Endothelial cell of umbilical vein (primary cell): Measurements from ENCODE around the gene CPNE9. TPM values are rescaled to one million over a fixed set of nuclear protein-coding genes. Genes with fewer than 3 reads are reported as not detected.

Experiments
- BruUV-seq: library from RNA; stranded (reverse); fragments of 400-500 nt; replicated peaks from 2 replicates; lab custom pipeline; 2021; lab: Mats Ljungman, UMichigan
- CTCF ChIA-PET: fragments of 300-600, 350-600 bp; sonication (Branson Sonifier 250); formaldehyde crosslinking; loops from one replicate; lab custom pipeline; 2021; ENCODE audit warnings: antibody characterized with exemption, inconsistent platforms; lab: Charles Lee
- POLR2A ChIA-PET: fragments of 300-600, 350-600 bp; sonication (Branson Sonifier 250); formaldehyde crosslinking; loops from one replicate; lab custom pipeline; 2021; ENCODE audit warnings: antibody characterized with exemption, inconsistent platforms; lab: Charles Lee
- DNase-seq: peaks from one replicate; pipeline ENCODE4 v3.0.0-alpha.2; 2011; ENCODE audit warnings: low read depth, low spot score
- FAIRE-seq: peaks from 2 replicates; lab custom pipeline; 2011; peaks lifted over from hg19 to GRCh38; lab: Jason Lieb, UNC
- H2AFZ ChIP-seq: 2 replicates; pipeline ENCODE4 v1.6.0; 2012; ENCODE audit warnings: low read depth, low read length, control low read depth, inconsistent platforms
- H3K27ac ChIP-seq: 2 replicates; pipeline ENCODE4 v1.5.1; 2011; ENCODE audit warnings: low read depth, mild to moderate bottlenecking, control low read depth, low read length, moderate library complexity; ENCODE audit not compliant: insufficient read depth
- H3K27me3 ChIP-seq, 2 experiments: 2 replicates each; pipeline versions ENCODE4 v1.6.0 to v1.6.1; 2011; ENCODE audit warnings: low read length in 2 of 2, mixed read lengths in 1 of 2; ENCODE audit not compliant: control insufficient read depth in 2 of 2, insufficient read depth in 2 of 2
- H3K36me3 ChIP-seq, 2 experiments: 2 replicates in 1 of 2; 3 replicates in 1 of 2; pipeline ENCODE4 v1.5.1; 2011; ENCODE audit warnings: low read length in 2 of 2, mild to moderate bottlenecking in 1 of 2, moderate library complexity in 1 of 2; ENCODE audit not compliant: control insufficient read depth in 2 of 2, insufficient read depth in 2 of 2; ENCODE audit errors: extremely low read depth in 1 of 2
- H3K4me1 ChIP-seq: 3 replicates; pipeline ENCODE4 v1.5.1; 2011; ENCODE audit warnings: mild to moderate bottlenecking, low read length; ENCODE audit not compliant: control insufficient read depth, insufficient read depth; ENCODE audit errors: extremely low read depth
- H3K4me2 ChIP-seq: 2 replicates; pipeline ENCODE4 v1.6.1; 2011; ENCODE audit warnings: low read length, control low read depth, mixed read lengths; ENCODE audit not compliant: insufficient read depth
- H3K4me3 ChIP-seq, 3 experiments: fragments of 200-600 bp in 1 of 3; sonication (generic), shearing (Covaris generic) in 1 of 3; replicated peaks in 1 of 3; 2 replicates each; pipeline ENCODE4 v1.5.1; 2011 to 2016; ENCODE audit warnings: control low read depth in 3 of 3, low read length in 3 of 3, mild to moderate bottlenecking in 2 of 3, inconsistent platforms in 1 of 3, low read depth in 1 of 3, moderate library complexity in 1 of 3; ENCODE audit not compliant: insufficient read depth in 1 of 3
- H3K79me2 ChIP-seq: 2 replicates; pipeline ENCODE4 v1.6.0; 2012; ENCODE audit warnings: low read length, inconsistent platforms; ENCODE audit not compliant: control insufficient read depth, insufficient read depth
- H3K9ac ChIP-seq: replicated peaks from 2 replicates; pipeline ENCODE3; 2011; ENCODE audit warnings: low read length, control low read depth; ENCODE audit not compliant: insufficient read depth; ENCODE audit errors: extremely low read depth
- H3K9me1 ChIP-seq: replicated peaks from 3 replicates; pipeline ENCODE4 v1.6.0; 2011; ENCODE audit warnings: mild to moderate bottlenecking, low read length; ENCODE audit not compliant: control insufficient read depth, insufficient read depth; ENCODE audit errors: extremely low read depth
- H3K9me3 ChIP-seq: replicated peaks from 2 replicates; pipeline ENCODE4 v1.5.1; 2012; ENCODE audit warnings: low read length, inconsistent platforms; ENCODE audit not compliant: control insufficient read depth, insufficient read depth
- H4K20me1 ChIP-seq: replicated peaks from 2 replicates; pipeline ENCODE3; 2011; ENCODE audit warnings: mild to moderate bottlenecking, low read length; ENCODE audit not compliant: control insufficient read depth, insufficient read depth; ENCODE audit errors: extremely low read depth
- CTCF ChIP-seq, 2 donors: IDR thresholded peaks; 1 replicate in 1 of 2; 2 replicates in 1 of 2; pipeline ENCODE4 v1.5.1; 2011; ENCODE audit warnings: low read length in 2 of 2, mild to moderate bottlenecking in 2 of 2, moderate library complexity in 2 of 2, control low read depth in 1 of 2, inconsistent platforms in 1 of 2, low read depth in 1 of 2; ENCODE audit not compliant: insufficient read depth in 1 of 2; ENCODE audit errors: extremely low read depth in 1 of 2
- EZH2 ChIP-seq: IDR thresholded peaks from 2 replicates; pipeline ENCODE4 v1.6.1; 2012; ENCODE audit warnings: borderline replicate concordance, low read depth, mild to moderate bottlenecking, moderate library complexity, low read length, inconsistent platforms; ENCODE audit not compliant: severe bottlenecking
- FOS ChIP-seq: IDR thresholded peaks from 2 replicates; pipeline ENCODE4 v1.6.1; 2011; ENCODE audit warnings: mild to moderate bottlenecking, low read length, moderate library complexity, borderline replicate concordance; ENCODE audit not compliant: insufficient read depth
- GATA2 ChIP-seq: IDR thresholded peaks from 2 replicates; pipeline ENCODE4 v1.7.0; 2011; ENCODE audit warnings: low read depth, mild to moderate bottlenecking, moderate library complexity, mixed read lengths, low read length; ENCODE audit not compliant: insufficient read length, insufficient read depth
- JUN ChIP-seq: IDR thresholded peaks from 2 replicates; pipeline ENCODE4 v1.6.1; 2011; ENCODE audit warnings: borderline replicate concordance, low read depth; ENCODE audit not compliant: insufficient read length, insufficient read depth
- MAX ChIP-seq: IDR thresholded peaks from 2 replicates; pipeline ENCODE4 v1.6.1; 2011; ENCODE audit not compliant: insufficient read depth, insufficient read length
- MYC ChIP-seq: IDR thresholded peaks from one replicate; pipeline ENCODE4 v1.6.1; 2011; ENCODE audit warnings: mild to moderate bottlenecking, low read depth, low read length
- POLR2A ChIP-seq: IDR thresholded peaks from 2 replicates; pipeline ENCODE4 v1.6.1; 2012; ENCODE audit warnings: low read depth, mild to moderate bottlenecking, control low read depth, low read length
- POLR2AphosphoS5 ChIP-seq: IDR thresholded peaks from 2 replicates; pipeline ENCODE4 v1.6.1; 2012; ENCODE audit warnings: low read depth, mild to moderate bottlenecking, control low read depth, low read length, moderate library complexity; ENCODE audit not compliant: insufficient read depth
- dilution Hi-C: fragments of 300-500 bp; cut with MboI; formaldehyde crosslinking; loops from one replicate; pipeline ENCODE4 v1.15.0; 2019; ENCODE audit warnings: low sequenced_read_pairs; ENCODE audit not compliant: extremely low pct_ligation_motif_present
- intact Hi-C: fragments of 100-400 bp; cut with micrococcal nuclease; formaldehyde crosslinking; loops from one replicate; pipeline ENCODE4 v1.10.0; 2022
- polyA plus RNA-seq, 4 experiments: library from polyadenylated mRNA; depleted of rRNA in 3 of 4; stranded (reverse) in 3 of 4; unstranded in 1 of 4; fragments of >200 nt; gene quantifications; 2 replicates each; pipeline versions ENCODE4 v1.2.1 to v1.2.3, GENCODE V29; 2011 to 2012; ENCODE audit warnings: missing spikeins in 1 of 4
- total RNA-seq: library from RNA; stranded (reverse); gene quantifications from 2 replicates; pipeline ENCODE4 v1.2.3, GENCODE V29; 2021

The CPNE9 gene
- total and polyA plus RNA-seq, 2 donors (not counting 3 experiments of a cell fraction or from before 2014, with no cell fraction given): not detected

GRCh38 chr3:9701711-9702110 lies 1.9 kb upstream of the CPNE9 start:
- no peak overlapping the region for H3K27ac ChIP-seq
- no peaks in the 10 kb centered on the region for H4K20me1 ChIP-seq
- intact Hi-C loops (loop anchor here (10.0 kb wide), 1 partner anchor 347 kb away; no protein-coding TSS in a partner anchor), dilution Hi-C loops (no loop called here)
- H3K27me3 ChIP-seq: peaks cover 1 to 8% of the 10 kb centered on the region in 2 experiments
- H3K36me3 ChIP-seq: peaks cover 0 to 8% of the 10 kb centered on the region in 2 experiments
- H3K9me3 ChIP-seq: no peaks in the 10 kb centered on the region
- CTCF ChIA-PET: no interaction called here
- no TSS peak for BruUV-seq
- DNase-seq: no peak
- H2AFZ ChIP-seq: no peak overlapping the region
- POLR2A ChIA-PET: interaction anchor here (0.6 kb wide), 1 partner anchor 43 kb away, joined by 8 read pairs; no protein-coding TSS in a partner anchor
- H3K4me1 ChIP-seq: peaks cover 7% of the 10 kb centered on the region
- no peaks in the 10 kb centered on the region for H3K9me1 ChIP-seq
- H3K4me2 ChIP-seq: no peak overlapping the region
- no peak for TF ChIP-seq EZH2
- TF ChIP-seq GATA2: no peak
- no peak for TF ChIP-seq FOS
- TF ChIP-seq MAX: no peak
- no peak for TF ChIP-seq POLR2A
- H3K9ac ChIP-seq: no peak overlapping the region
- no peak for FAIRE-seq
- H3K79me2 ChIP-seq: no peaks in the 10 kb centered on the region
- H3K4me3 ChIP-seq: no peak overlapping the region

GRCh38 chr3:9703240-9703639 lies 393 bp upstream of the CPNE9 start:
- no peak for DNase-seq
- H3K36me3 ChIP-seq: peaks cover 0 to 4% of the 10 kb centered on the region in 2 experiments
- ChIA-PET POLR2A (no interaction called here), CTCF (no interaction called here)
- H3K4me3 ChIP-seq: no peak overlapping the region
- H3K27ac ChIP-seq: no peak overlapping the region
- intact Hi-C loops (loop anchor here (10.0 kb wide), 1 partner anchor 348 kb away; no protein-coding TSS in a partner anchor), dilution Hi-C loops (no loop called here)
- no peak overlapping the region for H2AFZ ChIP-seq
- H4K20me1 ChIP-seq: no peaks in the 10 kb centered on the region
- H3K9ac ChIP-seq: no peak overlapping the region
- FAIRE-seq: no peak
- H3K4me1 ChIP-seq: peaks cover 7% of the 10 kb centered on the region
- H3K4me2 ChIP-seq: no peak overlapping the region
- no TSS peak for BruUV-seq
- H3K9me3 ChIP-seq: no peaks in the 10 kb centered on the region
- TF ChIP-seq GATA2 (no peak), POLR2A (no peak), CTCF (IDR thresholded peaks at IDR 0.05; ENCODE audit: extremely low read depth in 1 of 2, insufficient read depth in 1 of 2, low read depth in 1 of 2, low read length in 2 of 2) (no peak), EZH2 (no peak), POLR2AphosphoS5 (no peak), MAX (no peak), MYC (no peak), JUN (no peak), FOS (no peak)
- no peaks in the 10 kb centered on the region for H3K79me2 ChIP-seq
- peaks cover 1 to 8% of the 10 kb centered on the region in 2 experiments for H3K27me3 ChIP-seq
- no peaks in the 10 kb centered on the region for H3K9me1 ChIP-seq
